ENCODE data around the gene UMAD1.

The UMAD1 gene

GRCh38 chr7:7718492-7718891 is 77.9 kb downstream of the UMAD1 start, which contains the start of gene RPA3:
Gene RPA3 (minus strand): TSS chr7:7718607. CDS start chr7:7640418, 78,189 bp downstream.
- CTCF ChIA-PET = interaction anchor here (1.0 to 2.0 kb wide), 7 partner anchors 16 to 472 kb away, joined by 3 to 6 read pairs (median 5); no protein-coding TSS in a partner anchor
- TF ChIP-seq, protein P1, sequence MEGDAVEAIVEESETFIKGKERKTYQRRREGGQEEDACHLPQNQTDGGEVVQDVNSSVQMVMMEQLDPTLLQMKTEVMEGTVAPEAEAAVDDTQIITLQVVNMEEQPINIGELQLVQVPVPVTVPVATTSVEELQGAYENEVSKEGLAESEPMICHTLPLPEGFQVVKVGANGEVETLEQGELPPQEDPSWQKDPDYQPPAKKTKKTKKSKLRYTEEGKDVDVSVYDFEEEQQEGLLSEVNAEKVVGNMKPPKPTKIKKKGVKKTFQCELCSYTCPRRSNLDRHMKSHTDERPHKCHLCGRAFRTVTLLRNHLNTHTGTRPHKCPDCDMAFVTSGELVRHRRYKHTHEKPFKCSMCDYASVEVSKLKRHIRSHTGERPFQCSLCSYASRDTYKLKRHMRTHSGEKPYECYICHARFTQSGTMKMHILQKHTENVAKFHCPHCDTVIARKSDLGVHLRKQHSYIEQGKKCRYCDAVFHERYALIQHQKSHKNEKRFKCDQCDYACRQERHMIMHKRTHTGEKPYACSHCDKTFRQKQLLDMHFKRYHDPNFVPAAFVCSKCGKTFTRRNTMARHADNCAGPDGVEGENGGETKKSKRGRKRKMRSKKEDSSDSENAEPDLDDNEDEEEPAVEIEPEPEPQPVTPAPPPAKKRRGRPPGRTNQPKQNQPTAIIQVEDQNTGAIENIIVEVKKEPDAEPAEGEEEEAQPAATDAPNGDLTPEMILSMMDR (IDR thresholded peaks at IDR 0.05; ENCODE audit: control extremely low read depth, extremely low read depth, low read depth, missing control alignments) = no peak
- no peak for DNase-seq (ENCODE audit: extremely low spot score)
- POLR2A ChIA-PET = no interaction called here

DNA sequence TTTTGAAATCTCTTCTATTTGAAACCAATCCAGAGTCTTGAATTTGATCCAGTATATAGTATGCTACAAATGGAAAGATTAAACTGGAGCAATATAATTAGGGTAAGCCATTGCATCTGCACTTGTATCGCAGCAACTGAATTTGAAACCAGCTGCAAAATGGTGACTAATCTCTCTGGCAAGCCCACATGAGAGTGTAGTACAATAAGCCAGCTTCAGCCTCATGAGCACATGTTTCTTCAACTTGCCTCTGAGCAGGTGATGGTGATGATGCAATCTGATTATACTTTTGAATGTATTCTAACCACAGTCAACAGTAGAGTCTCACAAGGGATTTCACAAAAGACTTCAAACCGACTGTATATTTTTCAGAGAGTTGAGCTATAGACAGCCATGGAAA is 78.7 kb downstream of the UMAD1 start:
- DNase-seq (ENCODE audit: extremely low spot score) = peak; percentile 68
- TF ChIP-seq, protein P1 (IDR thresholded peaks at IDR 0.05; ENCODE audit: control extremely low read depth, extremely low read depth, low read depth, missing control alignments) = no peak
- CTCF ChIA-PET = interaction anchor here (1.0 to 2.0 kb wide), 8 partner anchors 11 to 103 kb away, joined by 3 to 6 read pairs (median 4); no protein-coding TSS in a partner anchor
- POLR2A ChIA-PET = no interaction called here

- ChIA-PET POLR2A (no interaction called here), CTCF (interaction anchor here (1.0 to 1.9 kb wide), 4 partner anchors 10 to 240 kb away, joined by 3 to 6 read pairs (median 3); no protein-coding TSS in a partner anchor)
- TF ChIP-seq, protein P1 (IDR thresholded peaks at IDR 0.05; ENCODE audit: control extremely low read depth, extremely low read depth, low read depth, missing control alignments) = no peak
- no peak for DNase-seq (ENCODE audit: extremely low spot score)
Observed at GRCh38 chr7:7720193-7720592, 79.6 kb downstream of the UMAD1 start.

DNA sequence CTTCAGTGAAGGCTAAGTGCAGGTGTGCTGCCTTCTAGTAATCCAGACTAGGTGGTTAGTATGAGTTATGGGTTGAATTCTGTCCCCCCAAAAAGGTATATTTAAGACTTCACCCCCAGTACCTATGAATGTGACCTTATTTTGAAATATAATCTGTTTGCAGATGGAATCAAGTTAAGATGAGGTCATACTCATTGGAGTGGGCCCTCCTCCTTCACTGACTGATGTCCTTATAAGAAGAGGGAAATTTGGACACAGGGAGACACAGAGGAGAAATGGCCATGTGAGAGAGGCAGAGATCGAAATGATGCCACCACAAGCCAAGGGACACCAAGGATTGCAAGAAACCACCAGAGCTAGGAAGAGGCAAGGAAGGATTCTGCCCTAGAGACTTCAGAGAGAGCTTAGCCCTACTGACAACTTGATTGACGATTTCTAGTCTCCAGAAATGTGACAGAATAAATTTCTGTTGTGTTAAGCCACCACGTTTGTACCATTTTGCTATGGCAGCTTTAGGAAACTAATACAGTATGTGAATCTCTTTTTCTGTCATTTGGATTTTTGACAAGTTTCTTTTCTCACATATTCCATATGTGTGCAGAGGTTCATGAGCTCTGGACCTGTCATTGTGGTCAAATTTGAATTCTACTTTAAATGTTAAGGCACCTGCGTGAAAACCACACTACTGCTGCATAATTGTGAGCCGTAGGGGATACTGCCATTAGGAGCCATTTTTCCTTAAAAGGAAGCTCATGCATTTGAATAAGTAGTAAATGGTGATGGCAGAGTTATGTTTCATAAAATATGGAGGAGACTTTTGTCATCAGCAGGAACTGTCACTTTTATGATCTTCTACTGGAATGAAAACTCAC is 80.4 kb downstream of the UMAD1 start:
- no peak for DNase-seq (ENCODE audit: extremely low spot score)
- TF ChIP-seq, protein P1 (IDR thresholded peaks at IDR 0.05; ENCODE audit: control extremely low read depth, extremely low read depth, low read depth, missing control alignments) = no peak
- CTCF ChIA-PET = interaction anchor here (0.9 to 1.9 kb wide), 4 partner anchors 8 to 39 kb away, joined by 3 to 6 read pairs (median 4); no protein-coding TSS in a partner anchor
- POLR2A ChIA-PET = no interaction called here

DNA sequence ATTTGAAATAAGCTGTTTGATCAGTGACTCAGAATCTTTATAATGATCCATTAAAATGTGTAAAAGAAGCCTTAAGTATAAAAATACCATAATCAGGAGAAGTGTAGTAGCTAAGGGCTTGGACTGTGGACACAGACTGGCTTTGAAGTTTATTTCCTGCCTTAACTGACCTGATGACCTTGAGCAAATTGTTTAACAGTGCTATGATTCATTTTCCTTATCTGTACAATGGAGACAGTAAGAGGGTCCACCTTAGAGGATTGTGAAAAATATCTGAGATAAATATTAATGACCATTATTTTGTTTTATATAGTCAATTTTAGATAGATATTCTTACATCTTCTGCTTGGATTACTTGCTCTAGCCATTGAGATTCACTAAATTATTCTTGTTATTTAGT is 91.2 kb downstream of the UMAD1 start:
- ChIA-PET CTCF (interaction anchor here (1.0 kb wide), 1 partner anchor 27 kb away, joined by 3 read pairs; no protein-coding TSS in a partner anchor), POLR2A (no interaction called here)
- TF ChIP-seq, protein P1 (IDR thresholded peaks at IDR 0.05; ENCODE audit: control extremely low read depth, extremely low read depth, low read depth, missing control alignments) = no peak
- no peak for DNase-seq (ENCODE audit: extremely low spot score)

GRCh38 chr7:7732621-7733281 is 92.2 kb downstream of the UMAD1 start:
- no peak for DNase-seq (ENCODE audit: extremely low spot score)
- CTCF ChIA-PET = interaction anchor here (1.6 kb wide), 1 partner anchor 25 kb away, joined by 4 read pairs; no protein-coding TSS in a partner anchor
- TF ChIP-seq, protein P1 (IDR thresholded peaks at IDR 0.05; ENCODE audit: control extremely low read depth, extremely low read depth, low read depth, missing control alignments) = no peak
- POLR2A ChIA-PET = no interaction called here
